Glutamatergic neuron (in vitro differentiated cells): ENCODE data around the gene MYCBPAP. TPM values are rescaled to one million over a fixed set of nuclear protein-coding genes. Genes with fewer than 3 reads are reported as not detected.
A peak's percentile ranks its signal among the peaks of the same experiment; 100 is the strongest.
"Not testable (repeated sequence)": the region's sequence is repeated elsewhere in the genome, so short reads cannot be mapped to it uniquely, and the experiment has no call there.

ENCODE experiments used
- DNase-seq: peaks from one replicate; pipeline ENCODE4 v3.0.0; 2022
- H3K27ac Mint-ChIP-seq: one replicate; pipeline ENCODE4 v1.8.0; 2020; ENCODE audit warnings: mild to moderate bottlenecking, mixed read lengths, inconsistent platforms; ENCODE audit not compliant: unreplicated experiment
- H3K27me3 Mint-ChIP-seq: one replicate; pipeline ENCODE4 v1.8.0; 2020; ENCODE audit warnings: mild to moderate bottlenecking, moderate library complexity, mixed read lengths, inconsistent platforms; ENCODE audit not compliant: unreplicated experiment
- H3K36me3 Mint-ChIP-seq: one replicate; pipeline ENCODE4 v1.8.0; 2020; ENCODE audit warnings: mild to moderate bottlenecking, mixed read lengths, inconsistent platforms; ENCODE audit not compliant: unreplicated experiment
- H3K4me1 Mint-ChIP-seq: one replicate; pipeline ENCODE4 v1.8.0; 2020; ENCODE audit warnings: mild to moderate bottlenecking, low read depth, mixed read lengths, inconsistent platforms; ENCODE audit not compliant: unreplicated experiment
- H3K4me3 Mint-ChIP-seq: one replicate; pipeline ENCODE4 v1.8.0; 2020; ENCODE audit warnings: mild to moderate bottlenecking, mixed read lengths, inconsistent platforms; ENCODE audit not compliant: unreplicated experiment
- H3K9me3 Mint-ChIP-seq: one replicate; pipeline ENCODE4 v1.8.0; 2020; ENCODE audit warnings: mild to moderate bottlenecking, moderate library complexity, mixed read lengths, inconsistent platforms; ENCODE audit not compliant: unreplicated experiment
- total RNA-seq: library from RNA; stranded (reverse); fragmentation: NEBNext Ultra II Directional; extraction: Animal tissue kit (Norgen Biotek cat#: 25700); gene quantifications from one replicate; pipeline ENCODE4 v1.2.1, GENCODE V29; 2021; ENCODE audit not compliant: unreplicated experiment
- TF ChIP-seq, protein P1 (sequence below): fragments of 200-600 bp; sonication (generic); IDR thresholded peaks from one replicate; pipeline ENCODE4 v1.5.0; 2021; ENCODE audit not compliant: partially characterized antibody, unreplicated experiment

MYCBPAP gene
- total RNA-seq, 1 donor from 2014 or later = 2.5 TPM

DNA sequence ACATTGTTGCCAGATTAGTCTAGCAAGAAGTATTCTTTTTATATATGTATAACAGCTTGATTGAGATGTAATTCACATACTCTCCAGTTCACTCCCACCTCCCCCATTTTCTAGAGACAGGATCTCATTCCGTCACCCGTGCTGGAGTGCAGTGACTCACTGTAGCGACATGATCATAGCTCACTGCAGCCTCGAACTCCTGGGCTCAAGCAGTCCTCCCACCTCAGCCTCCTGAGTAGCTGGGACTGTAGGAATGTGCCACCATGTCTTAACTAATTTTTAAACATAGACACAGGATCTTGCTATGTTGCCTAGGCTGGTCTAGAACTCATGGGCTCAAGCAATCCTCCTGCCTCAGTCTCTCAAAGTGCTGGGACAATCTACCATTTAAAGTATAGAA lies 32.9 kb upstream of the MYCBPAP start:
- H3K36me3 Mint-ChIP-seq = no peaks in the 10 kb centered on the region
- H3K9me3 Mint-ChIP-seq = peaks cover 3% of the 10 kb centered on the region
- H3K4me3 Mint-ChIP-seq = no peak overlapping the region
- TF ChIP-seq, protein P1, sequence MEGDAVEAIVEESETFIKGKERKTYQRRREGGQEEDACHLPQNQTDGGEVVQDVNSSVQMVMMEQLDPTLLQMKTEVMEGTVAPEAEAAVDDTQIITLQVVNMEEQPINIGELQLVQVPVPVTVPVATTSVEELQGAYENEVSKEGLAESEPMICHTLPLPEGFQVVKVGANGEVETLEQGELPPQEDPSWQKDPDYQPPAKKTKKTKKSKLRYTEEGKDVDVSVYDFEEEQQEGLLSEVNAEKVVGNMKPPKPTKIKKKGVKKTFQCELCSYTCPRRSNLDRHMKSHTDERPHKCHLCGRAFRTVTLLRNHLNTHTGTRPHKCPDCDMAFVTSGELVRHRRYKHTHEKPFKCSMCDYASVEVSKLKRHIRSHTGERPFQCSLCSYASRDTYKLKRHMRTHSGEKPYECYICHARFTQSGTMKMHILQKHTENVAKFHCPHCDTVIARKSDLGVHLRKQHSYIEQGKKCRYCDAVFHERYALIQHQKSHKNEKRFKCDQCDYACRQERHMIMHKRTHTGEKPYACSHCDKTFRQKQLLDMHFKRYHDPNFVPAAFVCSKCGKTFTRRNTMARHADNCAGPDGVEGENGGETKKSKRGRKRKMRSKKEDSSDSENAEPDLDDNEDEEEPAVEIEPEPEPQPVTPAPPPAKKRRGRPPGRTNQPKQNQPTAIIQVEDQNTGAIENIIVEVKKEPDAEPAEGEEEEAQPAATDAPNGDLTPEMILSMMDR = no peak
- no peak overlapping the region for H3K27ac Mint-ChIP-seq
- H3K4me1 Mint-ChIP-seq = peaks cover 8% of the 10 kb centered on the region
- no peak for DNase-seq
- peaks cover 13% of the 10 kb centered on the region for H3K27me3 Mint-ChIP-seq

DNA sequence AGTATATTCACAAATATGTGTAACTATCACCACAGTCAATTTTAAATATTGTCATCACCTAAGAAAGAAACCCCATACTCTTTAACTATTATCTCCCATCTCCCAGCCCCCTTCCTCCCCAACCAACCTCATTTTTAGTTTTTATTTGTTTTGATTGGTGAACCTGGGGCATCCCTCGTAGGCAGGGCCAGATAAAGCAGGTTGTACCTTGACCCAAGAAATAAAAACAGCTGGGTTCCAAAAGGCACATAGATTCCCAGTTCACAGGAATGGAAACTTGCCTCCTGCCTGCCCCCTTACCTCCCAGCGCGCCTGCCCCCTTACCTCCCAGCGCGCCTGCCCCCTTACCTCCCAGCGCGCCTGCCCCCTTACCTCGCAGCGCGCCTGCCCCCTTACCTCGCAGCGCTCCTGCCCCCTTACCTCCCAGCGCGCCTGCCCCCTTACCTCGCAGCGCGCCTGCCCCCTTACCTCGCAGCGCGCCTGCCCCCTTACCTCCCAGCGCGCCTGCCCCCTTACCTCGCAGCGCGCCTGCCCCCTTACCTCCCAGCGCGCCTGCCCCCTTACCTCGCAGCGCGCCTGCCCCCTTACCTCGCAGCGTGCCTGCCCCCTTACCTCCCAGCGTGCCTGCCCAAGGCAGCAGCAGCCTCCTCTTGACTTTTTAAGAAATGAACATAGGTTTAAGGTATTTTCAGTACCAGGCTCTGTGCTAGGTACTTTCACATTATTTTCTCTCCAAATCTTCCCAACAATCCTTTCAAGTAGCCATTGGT lies 32.3 kb upstream of the MYCBPAP start:
- DNase-seq, H3K9me3 Mint-ChIP-seq, H3K36me3 Mint-ChIP-seq, H3K4me1 Mint-ChIP-seq, H3K27ac Mint-ChIP-seq: not testable (repeated sequence)
- Mint-ChIP-seq H3K4me3 (peak overlapping the region; percentile 2), H3K27me3 (peaks cover 12% of the 10 kb centered on the region)

DNA sequence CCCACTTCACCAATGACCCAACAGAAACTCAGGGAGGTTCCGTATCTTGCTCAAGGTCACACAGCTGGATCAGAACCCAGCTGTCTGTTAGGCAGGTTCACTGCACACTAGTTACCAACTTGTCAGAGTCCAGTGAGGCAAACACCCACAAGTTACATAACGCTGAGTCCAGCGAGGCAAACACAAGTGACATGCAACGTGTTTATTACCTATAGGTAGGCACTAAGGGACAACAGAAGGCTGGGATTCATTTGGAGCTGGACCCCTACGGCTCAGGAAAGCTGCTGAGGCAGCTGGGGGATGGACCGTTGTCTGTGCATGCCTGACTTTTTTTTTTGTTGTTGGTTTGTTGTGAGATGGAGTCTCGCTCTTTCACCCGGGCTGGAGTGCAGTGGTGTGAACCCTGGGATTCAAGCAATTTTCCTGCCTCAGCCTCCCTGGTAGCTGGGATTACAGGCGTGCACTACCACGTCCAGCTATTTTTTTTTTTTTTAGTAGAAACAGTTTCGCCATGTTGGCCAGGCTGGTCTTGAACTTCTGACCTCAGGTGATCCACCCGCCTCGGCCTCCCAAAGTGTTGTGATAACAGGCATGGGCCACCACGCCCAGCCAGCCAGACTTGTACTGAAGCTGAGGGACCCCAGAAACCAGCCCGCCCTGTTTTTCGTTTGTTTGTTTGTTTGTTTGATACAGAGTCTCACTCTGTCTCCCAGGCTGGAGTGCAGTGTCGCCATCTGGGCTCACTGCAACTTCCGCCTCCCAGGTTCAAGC lies 31.5 kb upstream of the MYCBPAP start:
- H3K36me3 Mint-ChIP-seq = no peaks in the 10 kb centered on the region
- peak overlapping the region; percentile 2 for H3K4me3 Mint-ChIP-seq
- H3K27me3 Mint-ChIP-seq = peaks cover 11% of the 10 kb centered on the region
- H3K27ac Mint-ChIP-seq = no peak overlapping the region
- H3K9me3 Mint-ChIP-seq = peaks cover 3% of the 10 kb centered on the region
- H3K4me1 Mint-ChIP-seq = peaks cover 8% of the 10 kb centered on the region
- TF ChIP-seq, protein P1 = no peak
- DNase-seq = no peak

DNA sequence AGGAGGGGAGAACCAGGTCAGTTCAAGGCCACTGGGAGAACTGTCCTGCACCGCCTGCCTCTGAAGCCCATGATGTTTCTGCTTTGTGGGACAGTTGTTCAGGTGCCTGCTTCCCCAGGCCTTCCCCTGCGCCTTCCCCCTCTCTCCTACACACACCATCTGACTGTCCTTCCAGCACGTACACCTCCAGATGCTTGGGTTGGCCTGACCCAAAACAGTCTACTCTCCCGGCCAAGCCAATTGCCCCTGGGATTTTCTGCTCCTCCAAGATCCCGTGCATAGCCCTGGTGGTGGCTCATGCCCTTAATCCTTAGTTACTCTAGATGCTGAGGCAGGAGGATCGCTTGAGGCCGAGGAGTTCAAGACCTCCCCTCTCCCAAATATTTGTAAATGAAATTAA lies 30.3 kb upstream of the MYCBPAP start:
- H3K9me3 Mint-ChIP-seq = peaks cover 3% of the 10 kb centered on the region
- no peak for DNase-seq
- peak overlapping the region; percentile 80 for H3K4me3 Mint-ChIP-seq
- H3K27me3 Mint-ChIP-seq = peaks cover 7% of the 10 kb centered on the region
- H3K36me3 Mint-ChIP-seq = no peaks in the 10 kb centered on the region
- TF ChIP-seq, protein P1 = no peak
- peaks cover 8% of the 10 kb centered on the region for H3K4me1 Mint-ChIP-seq
- H3K27ac Mint-ChIP-seq = peak overlapping the region; percentile 92

DNA sequence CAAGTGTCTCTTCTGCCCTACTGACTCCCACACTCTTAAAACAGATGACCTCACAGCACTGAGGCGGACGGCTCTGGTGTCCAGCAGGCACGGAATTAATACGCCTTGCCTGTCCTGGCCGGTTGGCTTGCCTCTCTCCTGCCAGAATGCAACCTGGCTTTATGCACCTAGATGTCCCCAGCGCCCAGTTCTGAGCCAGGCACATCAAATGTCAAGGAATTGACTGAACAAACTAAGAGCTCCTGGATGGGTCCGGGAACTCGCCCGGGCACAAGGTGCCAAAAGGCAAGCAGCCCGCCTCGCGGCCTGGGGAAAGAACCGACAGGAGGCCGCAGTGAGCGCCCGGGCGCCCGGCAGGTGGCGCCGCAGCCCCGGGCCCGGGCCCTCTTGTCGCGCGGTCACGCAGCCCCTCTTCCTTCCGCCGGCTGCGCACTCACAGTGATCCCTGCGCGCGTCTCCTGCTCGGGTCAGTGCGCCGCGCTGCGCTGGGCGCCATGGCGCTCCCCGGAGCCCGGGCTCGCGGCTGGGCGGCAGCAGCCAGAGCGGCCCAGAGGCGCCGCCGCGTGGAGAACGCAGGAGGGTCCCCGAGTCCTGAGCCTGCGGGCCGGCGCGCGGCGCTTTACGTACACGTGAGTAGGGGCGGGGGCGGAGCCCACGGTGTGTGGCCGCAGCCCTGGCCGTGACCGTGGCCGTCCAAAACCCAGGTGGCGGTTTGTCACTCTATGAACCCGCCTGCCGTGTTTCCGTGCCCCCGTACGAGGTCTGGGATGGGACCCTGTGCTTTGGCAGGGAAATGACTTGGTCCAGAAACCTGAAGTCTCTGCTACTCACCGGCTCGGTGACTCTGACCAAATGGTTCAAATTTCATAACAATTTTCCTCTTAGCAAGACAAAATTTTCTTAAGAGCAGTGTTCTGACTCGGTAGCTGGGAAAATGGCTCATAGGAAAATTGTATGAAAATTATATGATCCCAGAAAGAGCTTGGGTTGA lies 29.6 kb upstream of the MYCBPAP start, which contains the start of gene RSAD1:
Gene RSAD1, plus strand, starts transcription at position 470 of the 991 bp plus-strand sequence. Its CDS starts 25 bp downstream, at position 495.
- TF ChIP-seq, protein P1 = peak; percentile 86
- peaks cover 8% of the 10 kb centered on the region for H3K4me1 Mint-ChIP-seq
- H3K4me3 Mint-ChIP-seq = peak within 1 kb of the TSS; percentile 94
- DNase-seq = peak; percentile 91
- H3K36me3 Mint-ChIP-seq = no peaks in the 10 kb centered on the region
- H3K27ac Mint-ChIP-seq = peak within 1 kb of the TSS; percentile 92
- peaks cover 3% of the 10 kb centered on the region for H3K9me3 Mint-ChIP-seq
- peaks cover 6% of the 10 kb centered on the region for H3K27me3 Mint-ChIP-seq
